SK-MEL-5 (cell line): Measurements from ENCODE around the gene CALHM4. TPM values are rescaled to one million over a fixed set of nuclear protein-coding genes. Genes with fewer than 3 reads are reported as not detected.
A peak's percentile ranks its signal among the peaks of the same experiment; 100 is the strongest.

Experiments
- DNase-seq: peaks from one replicate; pipeline ENCODE4 v3.0.0-alpha.2; 2016; ENCODE audit warnings: low read depth, low spot score
- in situ Hi-C: cut with HindIII; loops from 2 replicates; pipeline ENCODE4 v1.10.0; 2016; ENCODE audit warnings: low sequenced_read_pairs, high pct_unique_total_duplicates, low pct_unique_long_range_greater_than_20kb
- total RNA-seq: library from RNA; depleted of rRNA; stranded (reverse); fragments of >200 nt; shearing (Covaris generic); gene quantifications from 2 replicates; pipeline ENCODE4 v1.2.3, GENCODE V29; 2014

The CALHM4 gene
- total RNA-seq, 1 experiment from 2014 or later, result 0.16 TPM

DNA sequence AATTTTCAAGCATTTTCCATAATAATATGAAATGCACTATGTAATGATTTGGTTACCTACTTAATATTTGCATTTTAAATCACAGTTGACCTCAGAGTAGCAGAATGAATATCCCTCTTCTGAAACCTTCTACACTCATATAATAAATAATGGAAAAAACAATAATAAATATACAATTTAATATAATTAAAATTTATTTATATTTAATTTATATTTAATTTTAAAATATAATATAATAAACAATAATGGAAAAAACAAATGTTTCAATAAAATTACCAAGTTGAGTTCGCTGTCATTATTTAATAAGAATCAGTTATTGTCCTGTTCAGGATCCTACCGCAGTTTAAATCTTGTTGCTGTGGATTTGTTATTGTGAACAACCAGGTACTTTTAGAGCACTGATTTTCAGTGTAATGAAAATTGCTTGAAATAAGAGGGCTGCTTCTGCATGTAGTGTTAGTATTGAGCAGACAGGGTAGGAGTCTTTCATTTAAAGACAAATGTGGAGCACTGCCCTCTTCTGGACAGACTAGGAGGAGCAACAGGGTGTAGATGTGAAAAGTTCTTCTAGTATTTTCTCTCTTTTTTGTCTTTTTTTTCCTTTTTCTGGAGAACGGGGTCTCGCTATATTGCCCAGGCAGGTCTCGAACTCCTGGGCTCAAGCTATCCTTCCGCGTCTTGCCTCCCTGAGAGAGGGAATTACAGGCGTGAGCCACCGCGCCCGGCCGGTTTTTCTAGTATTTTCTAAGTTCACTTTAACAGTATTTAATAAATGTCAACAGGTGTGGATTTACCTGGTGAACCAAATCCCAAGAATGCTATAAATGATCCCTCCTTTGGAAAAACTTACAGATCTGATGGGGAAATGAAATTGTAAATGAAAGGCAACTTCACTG, 21.6 kb upstream of the CALHM4 start:
- in situ Hi-C loops, result no loop called here

DNA sequence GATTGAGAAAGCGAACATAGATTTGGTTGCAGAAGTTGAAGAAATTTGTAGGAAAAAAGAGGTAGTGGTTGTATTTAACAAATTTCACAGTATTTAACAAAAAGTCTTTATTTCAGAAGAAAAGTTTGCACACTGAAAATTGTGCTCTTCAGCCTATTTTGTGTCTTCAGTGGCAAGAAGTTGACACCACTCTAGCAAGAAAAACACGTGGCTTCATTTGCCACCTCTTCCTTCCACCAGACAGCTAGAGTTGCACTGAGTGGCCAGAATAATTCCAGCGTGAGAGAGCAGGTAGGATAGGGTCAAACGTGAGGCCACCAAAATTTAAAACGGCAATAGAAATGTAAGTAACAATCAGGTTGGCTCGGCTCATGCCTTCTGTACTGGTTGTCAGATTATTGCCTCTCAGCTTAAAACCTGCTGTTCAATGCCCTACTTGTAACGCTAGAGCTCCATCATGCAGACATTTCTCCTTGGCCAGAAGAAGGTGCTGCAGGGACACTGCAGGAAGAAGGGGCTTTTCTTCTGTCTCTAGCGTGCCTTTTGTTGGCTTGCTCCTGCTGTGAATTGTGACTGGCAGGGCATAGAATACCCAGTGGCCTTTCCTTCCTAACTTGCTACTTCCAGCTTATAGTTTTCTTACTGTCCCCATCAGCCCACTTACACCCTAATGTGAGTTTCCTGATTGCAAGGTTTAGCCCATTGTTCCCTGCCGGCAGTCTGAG, 20.2 kb upstream of the CALHM4 start:
- peak; percentile 51 for DNase-seq

More for the DNA sequence above, 21.6 kb upstream of the CALHM4 start:
- peak; percentile 78 for DNase-seq

DNA sequence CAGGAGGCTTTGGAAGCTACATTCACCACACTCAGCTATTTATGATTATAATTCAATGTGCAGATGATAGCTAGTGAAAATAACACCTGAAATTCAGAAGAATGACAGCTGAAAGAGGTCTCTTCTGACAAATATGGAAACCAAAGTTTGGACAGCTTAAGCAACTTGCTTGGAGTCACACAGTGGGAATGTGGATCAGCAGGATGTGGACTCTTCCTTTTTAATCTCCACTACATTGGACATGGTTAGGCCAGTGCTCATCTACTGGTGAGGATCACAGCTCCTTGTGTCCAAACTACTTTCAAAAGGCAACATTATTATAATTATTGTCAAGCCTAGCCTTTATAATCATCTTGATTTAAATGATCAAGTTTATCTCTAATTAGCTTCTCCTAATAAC, 18.4 kb upstream of the CALHM4 start:
- in situ Hi-C loops, result no loop called here
- DNase-seq, result no peak

More for the DNA sequence above, 20.2 kb upstream of the CALHM4 start:
- in situ Hi-C loops, result no loop called here

DNA sequence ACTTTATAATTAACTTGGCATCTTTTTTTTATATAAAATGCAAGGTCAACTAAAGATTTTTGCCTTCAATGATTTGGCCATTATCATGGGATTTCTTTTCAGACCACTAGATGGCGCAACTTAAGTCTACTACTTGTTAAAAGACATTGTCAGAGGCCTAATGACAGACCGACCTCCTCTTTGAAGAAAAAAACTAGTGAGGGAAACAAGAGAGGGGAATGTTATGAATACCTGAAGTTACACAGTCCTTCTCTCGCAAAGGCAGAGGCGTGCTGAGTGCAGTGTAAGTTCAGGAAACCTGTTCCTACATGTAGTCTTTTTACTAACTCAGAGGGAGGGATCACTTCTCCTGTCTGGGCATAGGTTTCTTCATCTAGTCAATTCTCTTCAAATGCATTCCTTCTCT, 17.3 kb upstream of the CALHM4 start:
- DNase-seq, result peak; percentile 79
- in situ Hi-C loops, result no loop called here

DNA sequence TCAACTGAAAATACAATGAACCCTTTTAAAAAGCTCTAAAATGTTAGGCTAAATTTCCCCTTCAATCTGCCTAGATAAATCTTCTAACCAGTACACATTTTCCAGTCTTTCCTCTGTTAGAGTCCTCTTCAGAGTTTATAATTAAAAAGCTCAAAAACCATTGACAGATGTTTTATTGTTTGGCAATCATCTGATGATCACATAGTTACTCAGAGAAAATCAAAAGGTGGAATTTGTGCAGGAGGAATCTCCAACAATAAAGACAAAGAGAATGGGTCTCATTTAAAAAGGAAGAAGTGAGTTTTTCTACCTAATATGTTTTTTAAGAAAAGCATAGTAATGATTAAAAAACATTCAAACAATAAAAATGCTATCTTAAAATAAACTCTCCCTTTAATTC, 11.1 kb upstream of the CALHM4 start:
- in situ Hi-C loops, result no loop called here
- DNase-seq, result no peak

DNA sequence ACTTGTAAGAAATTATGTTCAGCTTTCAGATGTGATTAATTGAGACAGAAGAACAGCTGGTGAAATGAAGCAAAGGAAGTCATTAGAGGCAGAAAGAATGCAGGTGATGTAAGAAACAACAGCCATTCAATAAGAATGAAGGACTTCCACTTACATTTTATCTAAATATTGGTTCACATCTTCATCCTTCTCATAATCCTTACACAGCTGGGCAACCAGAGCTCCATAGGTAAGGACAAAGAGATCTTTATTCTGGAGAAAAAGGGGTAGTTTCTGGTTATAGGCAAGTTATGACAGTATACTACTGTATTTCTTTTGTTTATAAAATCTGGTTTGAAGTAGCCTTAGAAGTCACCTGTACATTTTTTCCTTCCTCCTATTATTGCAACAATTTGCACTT, 10.4 kb upstream of the CALHM4 start:
- no peak for DNase-seq
- in situ Hi-C loops, result no loop called here

DNA sequence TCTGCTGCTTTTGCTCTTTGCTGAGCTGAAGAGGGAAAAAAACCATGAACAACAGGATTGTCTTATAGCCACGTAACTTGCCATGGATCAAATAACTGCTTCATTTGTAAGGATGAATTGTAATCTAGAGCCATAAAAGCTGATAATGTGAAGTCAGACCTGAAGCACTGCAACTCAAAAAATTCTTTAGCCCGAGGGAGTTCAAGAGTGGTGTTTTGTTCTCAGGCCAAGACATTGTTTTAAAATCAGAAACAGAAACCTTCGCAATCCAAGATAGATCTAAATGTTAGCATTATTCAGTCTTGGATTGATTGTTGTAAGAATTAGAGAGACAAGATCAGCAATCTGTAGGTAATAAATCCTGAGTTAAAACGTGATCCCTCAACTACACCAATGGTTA, 7.9 kb upstream of the CALHM4 start, which contains the start of gene TRAPPC3L:
Gene TRAPPC3L, minus strand, starts transcription at position 34 of the 400 bp plus-strand sequence. CDS start 170 bp downstream, outside the sequence.
- peak; percentile 45 for DNase-seq
- in situ Hi-C loops, result no loop called here

DNA sequence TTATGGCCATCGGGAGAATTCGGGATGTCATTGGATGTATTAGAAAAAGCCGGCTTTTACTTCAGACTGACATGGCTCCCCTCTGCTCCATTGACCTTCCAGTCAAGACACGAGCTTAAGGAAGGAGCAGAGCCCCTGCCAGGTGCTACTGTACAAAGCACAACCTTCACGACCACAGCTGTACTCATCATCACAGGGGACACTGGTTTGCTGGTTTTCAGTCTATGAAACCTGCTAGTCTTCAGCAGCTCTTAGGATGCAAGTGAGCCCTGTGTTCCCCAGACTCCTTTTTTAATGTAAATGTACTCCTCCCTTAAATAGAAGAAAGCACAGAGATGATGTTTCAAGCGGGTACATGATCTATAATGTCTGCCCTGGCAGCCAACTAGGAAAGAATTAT, 6.2 kb upstream of the CALHM4 start:
- DNase-seq, result no peak
- in situ Hi-C loops, result no loop called here

DNA sequence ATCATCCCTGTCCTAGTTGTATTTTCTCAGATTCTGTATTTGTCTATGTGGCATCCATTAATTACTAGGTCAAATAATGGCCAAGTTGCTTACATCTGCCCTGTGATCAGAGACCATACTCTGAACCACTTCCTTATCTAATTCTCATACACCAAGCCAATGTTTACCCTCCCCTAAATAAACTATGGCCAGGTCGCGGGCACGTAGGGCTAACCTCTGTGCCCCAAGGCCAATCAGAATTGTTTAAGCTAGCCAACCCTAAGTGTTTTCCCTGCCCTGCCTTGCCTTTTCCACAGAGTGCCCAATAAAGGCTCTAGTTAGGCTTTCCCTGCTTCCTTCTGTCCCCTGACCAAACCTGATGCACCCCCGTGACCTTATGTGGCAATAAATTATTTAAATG, 2.8 kb upstream of the CALHM4 start:
- in situ Hi-C loops, result no loop called here
- DNase-seq, result no peak

DNA sequence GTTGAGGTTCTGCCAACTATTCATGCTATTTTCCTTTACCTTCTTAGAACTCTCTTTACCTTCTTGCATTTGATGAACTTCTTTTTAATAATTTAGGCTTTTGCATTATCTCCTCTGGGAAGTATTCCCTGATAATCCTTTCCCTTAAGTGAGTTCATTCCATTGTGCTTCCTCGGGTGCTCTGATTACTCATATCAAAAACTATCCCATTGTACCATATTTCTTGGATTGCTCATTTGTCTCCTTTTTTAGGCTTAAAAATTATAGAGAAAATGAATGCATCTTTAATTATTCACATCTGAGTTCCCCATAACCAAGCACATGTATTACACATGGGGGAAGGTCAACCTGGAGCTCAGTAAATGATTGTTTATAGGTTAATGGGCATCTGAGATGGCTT, 2.5 kb downstream of the CALHM4 start:
- in situ Hi-C loops, result no loop called here
- DNase-seq, result no peak

DNA sequence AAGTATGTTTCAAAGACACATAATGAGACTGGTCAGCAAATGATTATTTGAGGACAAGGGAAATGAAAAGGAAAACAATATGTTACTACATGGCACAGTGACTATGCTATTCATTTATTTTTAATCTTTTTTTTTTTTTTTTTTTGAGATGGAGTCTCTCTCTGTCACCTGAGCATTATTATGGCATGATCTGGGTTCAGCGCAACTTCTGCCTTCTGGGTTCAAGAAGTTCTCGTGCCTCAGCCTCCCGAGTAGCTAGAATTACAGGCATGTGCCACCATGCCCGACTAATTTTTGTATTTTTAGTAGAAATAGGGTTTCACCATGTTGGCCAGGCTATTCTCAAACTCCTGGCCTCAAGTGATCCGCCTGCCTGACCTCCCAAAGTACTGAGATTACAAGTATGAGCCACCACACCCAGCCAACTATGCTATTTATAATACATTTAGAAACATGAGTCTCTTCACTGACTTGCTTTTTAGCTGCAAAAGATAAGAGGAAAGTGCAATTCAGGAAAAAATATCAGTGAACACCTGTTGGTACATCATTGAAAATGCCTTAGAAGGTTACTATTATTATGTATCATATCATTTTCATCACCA, 3.4 kb downstream of the CALHM4 start:
- no peak for DNase-seq
- in situ Hi-C loops, result no loop called here

DNA sequence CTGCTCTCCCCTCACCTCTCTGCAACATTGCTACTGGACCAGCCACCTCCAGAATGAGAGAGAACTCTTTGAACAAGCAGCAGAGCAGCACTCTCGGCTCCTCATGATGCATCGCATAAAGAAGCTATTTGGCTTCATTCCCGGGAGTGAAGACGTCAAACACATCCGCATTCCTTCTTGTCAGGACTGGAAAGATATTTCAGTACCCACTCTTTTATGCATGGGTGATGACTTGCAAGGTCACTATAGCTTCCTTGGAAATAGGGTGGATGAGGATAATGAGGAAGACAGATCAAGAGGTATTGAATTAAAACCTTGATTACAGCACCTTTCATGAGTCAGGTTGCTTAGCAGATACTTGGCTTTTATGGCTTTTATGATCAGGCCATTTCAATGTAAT, 4.3 kb downstream of the CALHM4 start:
- peak; percentile 90 for DNase-seq
- in situ Hi-C loops, result no loop called here

DNA sequence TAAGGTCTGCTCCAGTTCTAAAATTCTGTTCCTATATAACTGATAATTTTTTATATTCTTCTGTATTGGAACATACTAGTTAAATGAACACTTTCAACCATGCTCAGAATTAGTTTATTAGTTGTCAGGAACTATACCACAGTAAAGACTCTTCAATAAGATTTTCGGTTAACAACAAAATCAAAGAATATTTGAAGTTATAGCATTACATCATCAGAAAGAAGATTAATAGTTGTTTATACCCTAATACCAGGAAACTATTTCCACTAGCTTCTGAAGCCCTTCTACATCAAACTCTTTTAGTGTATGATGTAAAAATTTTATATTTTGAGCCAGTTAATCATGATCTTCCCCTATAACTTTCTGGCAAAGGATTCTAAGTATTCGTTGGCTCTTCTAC, 6.6 kb downstream of the CALHM4 start:
- in situ Hi-C loops, result no loop called here
- no peak for DNase-seq

DNA sequence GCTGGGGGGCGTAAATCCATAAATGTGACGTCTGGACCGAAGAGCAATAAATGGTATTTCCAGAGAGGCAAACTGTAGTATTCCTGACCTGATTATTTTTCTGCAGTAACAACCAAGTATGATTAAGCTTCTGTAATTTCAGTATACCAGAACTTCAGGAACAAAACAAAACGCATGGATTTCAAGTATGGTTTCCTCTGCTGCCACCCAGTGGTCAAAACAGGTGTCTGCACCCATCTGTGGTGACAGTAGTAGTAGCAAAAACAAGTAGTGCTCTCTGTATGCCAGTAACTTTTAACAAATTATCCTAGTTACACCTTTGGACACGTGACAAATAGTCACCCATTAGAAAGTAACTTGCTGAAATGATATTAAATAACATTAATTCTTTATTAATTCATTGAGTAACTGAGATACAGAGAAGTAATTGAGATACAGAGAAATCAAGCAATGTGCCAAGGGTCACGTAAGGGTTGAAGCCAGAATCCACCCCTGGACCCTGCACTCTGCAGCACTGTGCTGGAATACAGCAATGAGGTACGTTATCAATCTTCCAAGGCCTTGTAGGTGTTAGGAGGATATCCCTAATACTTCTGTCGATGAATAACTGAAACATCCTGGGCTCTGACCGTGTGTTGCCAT, 7.9 kb downstream of the CALHM4 start:
- DNase-seq, result peak; percentile 74
- in situ Hi-C loops, result no loop called here

DNA sequence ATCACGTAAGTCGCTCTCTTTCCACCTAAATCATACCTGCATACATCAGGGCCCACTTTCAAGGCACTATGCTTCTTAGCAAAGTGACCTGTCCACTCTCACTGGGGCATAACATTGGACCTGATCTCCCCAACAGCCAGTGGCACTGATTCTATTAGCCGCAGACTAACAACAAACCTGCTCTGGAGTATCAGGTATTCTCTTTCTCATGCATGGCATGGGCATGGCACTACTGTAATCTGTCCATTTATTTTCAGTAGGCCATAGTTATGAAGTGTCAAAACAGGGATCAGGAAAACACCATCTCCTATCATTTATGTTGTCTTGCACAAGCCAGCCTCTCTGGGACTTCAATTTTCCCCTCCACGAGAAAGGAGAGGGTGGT, 8.5 kb downstream of the CALHM4 start:
- no peak for DNase-seq
- in situ Hi-C loops, result no loop called here

DNA sequence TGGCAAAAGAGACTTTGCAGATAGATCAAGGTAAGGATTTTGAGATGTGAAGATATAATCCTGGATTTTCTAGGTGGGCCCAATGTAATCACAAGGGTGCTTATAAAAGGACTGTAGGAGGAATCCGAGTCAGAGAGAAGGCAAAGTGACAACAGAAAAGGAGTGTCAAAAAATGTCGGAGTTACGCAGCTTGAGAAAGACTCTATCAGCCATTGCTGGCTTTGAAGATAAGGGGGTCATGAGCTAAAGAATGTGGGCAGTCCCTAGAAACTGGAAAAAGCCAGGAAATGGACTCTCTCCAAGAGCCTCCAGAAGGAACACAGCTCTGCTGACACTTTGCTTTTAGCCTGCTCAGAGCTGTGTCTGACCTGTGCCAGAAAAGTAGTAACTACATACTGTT, 9.1 kb downstream of the CALHM4 start:
- in situ Hi-C loops, result no loop called here
- DNase-seq, result no peak

DNA sequence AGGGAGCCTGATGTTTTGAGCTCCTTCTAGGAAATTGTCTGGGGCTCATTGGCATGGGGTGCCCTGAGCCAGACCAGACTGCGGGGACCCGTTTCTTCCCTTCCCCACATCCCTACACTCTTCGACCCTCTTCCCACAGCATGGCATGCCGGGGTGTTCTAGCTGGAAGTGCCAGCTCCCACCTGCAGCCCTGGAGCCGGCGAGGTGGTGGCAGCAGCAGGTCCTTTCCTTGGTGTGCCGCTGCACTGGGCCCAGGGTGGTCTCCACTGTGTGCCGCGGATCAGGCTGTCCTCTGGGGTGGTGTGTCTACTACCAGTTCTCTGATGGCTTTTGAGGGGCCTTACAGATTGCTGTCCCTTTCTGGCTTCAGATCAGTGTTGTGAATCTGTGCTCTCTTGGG, 10.3 kb downstream of the CALHM4 start:
- DNase-seq, result no peak
- in situ Hi-C loops, result no loop called here

DNA sequence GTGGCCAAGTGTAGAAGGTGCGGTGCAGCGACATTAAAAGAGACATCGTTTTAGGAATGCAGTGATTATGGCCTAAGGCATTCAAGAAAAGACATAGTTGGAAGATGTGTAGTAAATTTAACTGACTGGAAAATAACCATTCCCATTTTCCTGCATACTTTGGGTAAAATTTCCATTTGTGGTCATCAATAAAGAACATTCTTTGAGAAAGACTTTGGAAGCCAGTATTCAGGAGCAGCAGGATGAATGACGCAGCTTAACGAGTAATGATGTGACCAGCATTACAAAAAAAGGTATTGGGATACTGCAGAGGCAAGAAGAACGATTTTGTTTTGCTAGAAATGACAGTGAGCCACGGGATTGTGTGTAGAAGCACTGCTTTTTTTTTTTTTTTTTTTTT, 10.8 kb downstream of the CALHM4 start:
- in situ Hi-C loops, result no loop called here
- no peak for DNase-seq
